ENCODE data around the gene ZNF532.

DNA sequence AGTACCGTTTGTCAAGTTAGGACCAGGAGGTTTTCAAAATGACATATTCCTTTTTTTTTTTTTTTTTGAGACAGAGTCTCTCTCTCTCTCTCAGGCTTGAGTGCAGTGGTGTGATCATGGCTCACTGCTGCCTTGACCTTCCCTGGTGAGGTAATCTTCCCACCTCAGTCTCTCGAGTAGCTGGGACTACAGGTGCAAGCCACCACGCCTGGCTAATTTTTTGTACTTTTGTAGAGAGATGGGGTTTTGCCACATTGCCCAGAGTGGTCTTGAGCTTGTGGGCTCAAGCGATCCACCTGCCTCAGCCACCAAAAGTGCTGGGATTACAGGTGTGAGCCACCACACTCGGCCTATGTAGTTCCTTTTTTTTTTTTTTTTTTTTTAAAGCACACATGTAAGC, 147.1 kb downstream of the ZNF532 start:
- TF ChIP-seq, protein P1, sequence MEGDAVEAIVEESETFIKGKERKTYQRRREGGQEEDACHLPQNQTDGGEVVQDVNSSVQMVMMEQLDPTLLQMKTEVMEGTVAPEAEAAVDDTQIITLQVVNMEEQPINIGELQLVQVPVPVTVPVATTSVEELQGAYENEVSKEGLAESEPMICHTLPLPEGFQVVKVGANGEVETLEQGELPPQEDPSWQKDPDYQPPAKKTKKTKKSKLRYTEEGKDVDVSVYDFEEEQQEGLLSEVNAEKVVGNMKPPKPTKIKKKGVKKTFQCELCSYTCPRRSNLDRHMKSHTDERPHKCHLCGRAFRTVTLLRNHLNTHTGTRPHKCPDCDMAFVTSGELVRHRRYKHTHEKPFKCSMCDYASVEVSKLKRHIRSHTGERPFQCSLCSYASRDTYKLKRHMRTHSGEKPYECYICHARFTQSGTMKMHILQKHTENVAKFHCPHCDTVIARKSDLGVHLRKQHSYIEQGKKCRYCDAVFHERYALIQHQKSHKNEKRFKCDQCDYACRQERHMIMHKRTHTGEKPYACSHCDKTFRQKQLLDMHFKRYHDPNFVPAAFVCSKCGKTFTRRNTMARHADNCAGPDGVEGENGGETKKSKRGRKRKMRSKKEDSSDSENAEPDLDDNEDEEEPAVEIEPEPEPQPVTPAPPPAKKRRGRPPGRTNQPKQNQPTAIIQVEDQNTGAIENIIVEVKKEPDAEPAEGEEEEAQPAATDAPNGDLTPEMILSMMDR (conservative IDR thresholded peaks at IDR 0.05; ENCODE audit: low read length): no peak
- no peak for TF ChIP-seq EZH2phosphoT487 (IDR thresholded peaks at IDR 0.05; ENCODE audit: borderline replicate concordance)
